Astrocyte (in vitro differentiated cells and primary cell): ENCODE data around the gene RBSN.

Experiments used
- EZH2 ChIP-seq: IDR thresholded peaks from 2 replicates; pipeline ENCODE4 v1.6.1; 2012; ENCODE audit warnings: mild to moderate bottlenecking, low read length, inconsistent platforms; ENCODE audit not compliant: insufficient read depth
- TF ChIP-seq, protein P1 (sequence below): IDR thresholded peaks from 2 replicates; pipeline ENCODE4 v1.5.1; 2011; ENCODE audit warnings: low read depth, mild to moderate bottlenecking, inconsistent platforms, low read length, moderate library complexity; ENCODE audit not compliant: insufficient read depth

- TF ChIP-seq, protein P1, sequence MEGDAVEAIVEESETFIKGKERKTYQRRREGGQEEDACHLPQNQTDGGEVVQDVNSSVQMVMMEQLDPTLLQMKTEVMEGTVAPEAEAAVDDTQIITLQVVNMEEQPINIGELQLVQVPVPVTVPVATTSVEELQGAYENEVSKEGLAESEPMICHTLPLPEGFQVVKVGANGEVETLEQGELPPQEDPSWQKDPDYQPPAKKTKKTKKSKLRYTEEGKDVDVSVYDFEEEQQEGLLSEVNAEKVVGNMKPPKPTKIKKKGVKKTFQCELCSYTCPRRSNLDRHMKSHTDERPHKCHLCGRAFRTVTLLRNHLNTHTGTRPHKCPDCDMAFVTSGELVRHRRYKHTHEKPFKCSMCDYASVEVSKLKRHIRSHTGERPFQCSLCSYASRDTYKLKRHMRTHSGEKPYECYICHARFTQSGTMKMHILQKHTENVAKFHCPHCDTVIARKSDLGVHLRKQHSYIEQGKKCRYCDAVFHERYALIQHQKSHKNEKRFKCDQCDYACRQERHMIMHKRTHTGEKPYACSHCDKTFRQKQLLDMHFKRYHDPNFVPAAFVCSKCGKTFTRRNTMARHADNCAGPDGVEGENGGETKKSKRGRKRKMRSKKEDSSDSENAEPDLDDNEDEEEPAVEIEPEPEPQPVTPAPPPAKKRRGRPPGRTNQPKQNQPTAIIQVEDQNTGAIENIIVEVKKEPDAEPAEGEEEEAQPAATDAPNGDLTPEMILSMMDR = no peak
- TF ChIP-seq EZH2 = no peak
Measured at GRCh38 chr3:15113884-15114283, 14.9 kb upstream of the RBSN start.
